ENCODE measurements around the gene FUBP1. TPM values are rescaled to one million over a fixed set of nuclear protein-coding genes. Genes with fewer than 3 reads are reported as not detected.
A peak's percentile ranks its signal among the peaks of the same experiment; 100 is the strongest.

Gene FUBP1
- total RNA-seq, 4 donors from 2014 or later = 81.8 to 176 (median 101) TPM

DNA sequence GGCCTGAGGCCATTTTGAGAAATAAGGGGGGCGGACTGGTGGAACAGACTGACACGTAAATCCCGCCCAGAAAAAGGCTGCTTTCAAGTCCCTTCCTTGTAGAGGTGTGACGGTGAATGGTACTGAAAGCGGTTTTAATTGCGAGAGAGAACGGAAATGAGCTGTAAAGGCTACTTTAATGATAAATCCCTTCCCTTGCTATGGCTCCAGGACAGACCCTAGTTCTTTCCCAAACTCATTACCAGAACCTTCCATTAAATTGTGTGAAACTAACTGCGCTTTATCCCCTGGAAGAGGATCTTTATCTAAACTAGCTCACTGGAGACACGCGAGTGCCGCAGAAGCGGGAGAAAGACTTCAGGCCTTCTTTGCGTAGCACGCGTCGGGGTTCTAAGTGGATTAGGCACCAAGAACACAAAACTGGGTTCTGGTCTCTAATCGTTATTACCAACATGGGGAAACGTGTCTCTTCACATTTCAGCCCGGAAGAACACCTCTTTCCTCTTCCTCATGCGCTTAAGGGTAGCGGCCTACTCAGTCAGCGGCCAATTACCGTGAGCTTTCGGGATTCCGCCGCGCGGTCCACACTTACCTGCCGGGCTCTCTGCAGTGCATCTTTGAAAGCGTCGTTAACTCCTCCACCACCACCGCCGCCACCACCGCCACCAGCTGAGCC, 441 bp downstream of the FUBP1 start:
- Histone ChIP-seq H3K9me3 (no peaks in the 10 kb centered on the region), H3K27ac (peak overlapping the region; percentile 97 to 100 (median 98)), H3K27me3 (no peaks in the 10 kb centered on the region), H3K4me3 (peak overlapping the region; percentile 54 to 73 (median 62)), H3K4me1 (peaks cover 25 to 59% (median 42%) of the 10 kb centered on the region in 4 donors), H3K36me3 (no peaks in the 10 kb centered on the region)
- DNase-seq = peak; percentile 78
- in situ Hi-C loops (cut with MboI; ENCODE audit: low pct_ligation_motif_present in 1 of 4, low pct_unique_long_range_greater_than_20kb in 1 of 4, low sequenced_read_pairs in 3 of 4) (loop anchor here in 1 of 4 donors (10.0 kb wide), 1 partner anchor 136 kb away; no protein-coding TSS in a partner anchor), intact Hi-C loops (cut with DNase I; ENCODE audit: low total_unique reads) (no loop called here)
- 0% methylated on average over 34 of the region's 34 CpGs; no CpG with 5 or more reads in 1 of the 2 donors for WGBS, 2 donors (ENCODE audit: low coverage in 1 of 2)
- TF ChIP-seq, protein P1, sequence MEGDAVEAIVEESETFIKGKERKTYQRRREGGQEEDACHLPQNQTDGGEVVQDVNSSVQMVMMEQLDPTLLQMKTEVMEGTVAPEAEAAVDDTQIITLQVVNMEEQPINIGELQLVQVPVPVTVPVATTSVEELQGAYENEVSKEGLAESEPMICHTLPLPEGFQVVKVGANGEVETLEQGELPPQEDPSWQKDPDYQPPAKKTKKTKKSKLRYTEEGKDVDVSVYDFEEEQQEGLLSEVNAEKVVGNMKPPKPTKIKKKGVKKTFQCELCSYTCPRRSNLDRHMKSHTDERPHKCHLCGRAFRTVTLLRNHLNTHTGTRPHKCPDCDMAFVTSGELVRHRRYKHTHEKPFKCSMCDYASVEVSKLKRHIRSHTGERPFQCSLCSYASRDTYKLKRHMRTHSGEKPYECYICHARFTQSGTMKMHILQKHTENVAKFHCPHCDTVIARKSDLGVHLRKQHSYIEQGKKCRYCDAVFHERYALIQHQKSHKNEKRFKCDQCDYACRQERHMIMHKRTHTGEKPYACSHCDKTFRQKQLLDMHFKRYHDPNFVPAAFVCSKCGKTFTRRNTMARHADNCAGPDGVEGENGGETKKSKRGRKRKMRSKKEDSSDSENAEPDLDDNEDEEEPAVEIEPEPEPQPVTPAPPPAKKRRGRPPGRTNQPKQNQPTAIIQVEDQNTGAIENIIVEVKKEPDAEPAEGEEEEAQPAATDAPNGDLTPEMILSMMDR (IDR thresholded peaks at IDR 0.05) = no peak
- TF ChIP-seq EP300 (IDR thresholded peaks at IDR 0.05; ENCODE audit: low read depth) (no peak), POLR2A (IDR thresholded peaks at IDR 0.05) (peak; percentile 64), POLR2AphosphoS5 (IDR thresholded peaks at IDR 0.05) (peak; percentile 60 to 81 (median 75))

DNA sequence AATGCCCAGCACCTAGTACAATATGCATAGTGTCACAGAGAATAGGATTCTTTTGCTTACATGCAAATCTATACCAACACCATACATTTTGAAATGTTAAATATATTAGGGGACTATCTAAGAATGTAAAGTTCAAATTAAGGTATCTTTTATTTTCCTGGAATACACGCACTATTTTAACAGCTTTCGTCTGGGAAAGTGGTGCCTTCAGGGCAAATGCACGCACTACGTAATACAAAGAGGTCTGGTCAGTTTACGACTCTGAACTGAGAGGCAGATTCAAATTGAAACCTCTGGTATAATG, 931 bp downstream of the FUBP1 start:
- peak overlapping the region; percentile 97 to 100 (median 98) for H3K27ac ChIP-seq
- H3K4me3 ChIP-seq = peak overlapping the region; percentile 9 to 73 (median 58)
- H3K9me3 ChIP-seq = no peaks in the 10 kb centered on the region
- 0% methylated on average over 5 of the region's 5 CpGs for WGBS, 2 donors (ENCODE audit: low coverage in 1 of 2)
- H3K4me1 ChIP-seq = peaks cover 25 to 64% (median 42%) of the 10 kb centered on the region in 4 donors
- in situ Hi-C loops (cut with MboI; ENCODE audit: low pct_ligation_motif_present in 1 of 4, low pct_unique_long_range_greater_than_20kb in 1 of 4, low sequenced_read_pairs in 3 of 4) (loop anchor here in 1 of 4 donors (10.0 kb wide), 1 partner anchor 137 kb away; no protein-coding TSS in a partner anchor), intact Hi-C loops (cut with DNase I; ENCODE audit: low total_unique reads) (no loop called here)
- no peak for TF ChIP-seq POLR2A (IDR thresholded peaks at IDR 0.05)
- TF ChIP-seq, protein P1 (IDR thresholded peaks at IDR 0.05) = no peak
- TF ChIP-seq EP300 (IDR thresholded peaks at IDR 0.05; ENCODE audit: low read depth) = no peak
- no peak for TF ChIP-seq POLR2AphosphoS5 (IDR thresholded peaks at IDR 0.05)
- DNase-seq = no peak
- H3K27me3 ChIP-seq = no peaks in the 10 kb centered on the region
- H3K36me3 ChIP-seq = no peaks in the 10 kb centered on the region

DNA sequence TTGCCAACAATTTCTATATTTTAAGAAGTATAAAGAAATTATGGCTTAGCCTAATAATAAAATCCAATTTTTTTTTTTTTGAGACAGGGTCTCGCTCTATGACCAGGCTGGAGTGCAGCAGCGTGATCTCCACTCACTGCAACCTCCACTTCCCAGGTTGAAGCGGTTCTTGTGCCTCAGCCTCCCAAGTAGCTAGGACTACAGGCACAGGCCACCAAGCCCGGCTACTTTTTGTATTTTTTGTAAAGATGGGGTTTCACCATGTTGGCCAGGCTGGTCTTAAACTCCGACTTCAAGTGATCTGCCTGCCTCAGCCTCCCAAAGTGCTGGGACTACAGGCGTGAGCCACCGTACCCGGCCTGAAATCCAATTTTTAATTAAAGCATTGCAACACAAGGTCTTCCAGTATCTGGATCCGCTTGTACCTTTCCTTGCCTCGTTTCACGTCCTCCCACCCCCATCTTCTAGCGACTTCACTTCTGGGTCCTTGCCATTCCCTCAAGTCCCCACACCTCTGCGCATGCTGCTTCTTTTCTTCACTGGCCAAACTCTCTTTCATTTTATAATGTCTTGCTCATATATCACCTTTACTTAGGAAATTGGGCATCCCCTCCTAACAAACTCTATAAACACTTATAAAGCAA, 2.3 kb downstream of the FUBP1 start:
- in situ Hi-C loops (cut with MboI; ENCODE audit: low pct_ligation_motif_present in 1 of 4, low pct_unique_long_range_greater_than_20kb in 1 of 4, low sequenced_read_pairs in 3 of 4) (loop anchor here in 1 of 4 donors (10.0 kb wide), 1 partner anchor 138 kb away; no protein-coding TSS in a partner anchor), intact Hi-C loops (cut with DNase I; ENCODE audit: low total_unique reads) (no loop called here)
- Histone ChIP-seq H3K36me3 (no peaks in the 10 kb centered on the region), H3K4me3 (peak overlapping the region in 3 of 4 donors; percentile 54 to 73 (median 61)), H3K27ac (peak overlapping the region; percentile 97 to 100 (median 98)), H3K27me3 (no peaks in the 10 kb centered on the region), H3K9me3 (no peaks in the 10 kb centered on the region), H3K4me1 (peaks cover 25 to 66% (median 42%) of the 10 kb centered on the region in 4 donors)
- 63 to 65% methylated on average over 10 to 13 of the region's 13 CpGs for WGBS, 2 donors (ENCODE audit: low coverage in 1 of 2)
- TF ChIP-seq EP300 (IDR thresholded peaks at IDR 0.05; ENCODE audit: low read depth) (no peak), POLR2AphosphoS5 (IDR thresholded peaks at IDR 0.05) (no peak), POLR2A (IDR thresholded peaks at IDR 0.05) (no peak)
- TF ChIP-seq, protein P1 (IDR thresholded peaks at IDR 0.05) = no peak
- DNase-seq = no peak

DNA sequence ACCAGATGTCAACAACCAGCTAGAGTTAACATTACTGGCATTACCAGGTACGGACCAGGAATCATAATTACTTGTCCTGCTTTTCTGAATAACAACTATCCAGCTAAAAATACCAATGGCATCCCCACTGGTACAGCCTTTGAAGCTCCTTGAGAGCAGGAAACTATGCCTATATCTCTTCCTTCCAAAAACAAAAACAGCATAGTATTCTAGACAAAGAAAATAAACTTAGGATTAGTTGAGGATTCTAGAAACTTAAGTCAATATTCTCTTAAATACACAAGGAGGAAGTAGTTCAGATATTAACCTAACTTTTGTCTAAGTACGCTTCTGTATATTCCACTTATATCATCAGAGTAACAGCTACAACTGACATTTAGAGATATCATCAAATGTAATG, 3.0 kb downstream of the FUBP1 start:
- Histone ChIP-seq H3K27me3 (no peaks in the 10 kb centered on the region), H3K36me3 (no peaks in the 10 kb centered on the region), H3K9me3 (no peaks in the 10 kb centered on the region), H3K4me1 (peaks cover 25 to 66% (median 43%) of the 10 kb centered on the region in 4 donors), H3K27ac (peak overlapping the region in 3 of 4 donors; percentile 97 to 100 (median 98)), H3K4me3 (peak overlapping the region in 3 of 4 donors; percentile 7 to 73 (median 61))
- in situ Hi-C loops (cut with MboI; ENCODE audit: low pct_ligation_motif_present in 1 of 4, low pct_unique_long_range_greater_than_20kb in 1 of 4, low sequenced_read_pairs in 3 of 4) (loop anchor here in 1 of 4 donors (10.0 kb wide), 1 partner anchor 139 kb away; no protein-coding TSS in a partner anchor), intact Hi-C loops (cut with DNase I; ENCODE audit: low total_unique reads) (no loop called here)
- WGBS, 2 donors (ENCODE audit: low coverage in 1 of 2) = 23 to 31% methylated on average over 2 of the region's 2 CpGs
- no peak for DNase-seq
- TF ChIP-seq EP300 (IDR thresholded peaks at IDR 0.05; ENCODE audit: low read depth) = no peak
- TF ChIP-seq, protein P1 (IDR thresholded peaks at IDR 0.05) = no peak
- no peak for TF ChIP-seq POLR2A (IDR thresholded peaks at IDR 0.05)
- TF ChIP-seq POLR2AphosphoS5 (IDR thresholded peaks at IDR 0.05) = no peak

Data from transverse colon (tissue), 4 donors.